Gastroesophageal sphincter (tissue), 4 donors: ENCODE data around the gene PARN. TPM values are rescaled to one million over a fixed set of nuclear protein-coding genes. Genes with fewer than 3 reads are reported as not detected.

Experiments used
- ATAC-seq: fragments of 150-250 bp; one replicate; pipeline ENCODE4 v1.9.1; 2016; ENCODE audit warnings: mild to moderate bottlenecking, moderate library complexity
- H3K27ac ChIP-seq, 4 donors: fragments of 200-600 bp; sonication (generic) in 3 of 4; 1 replicate in 3 of 4; 2 replicates in 1 of 4; pipeline ENCODE4 v1.5.1; 2016 to 2019
- H3K27me3 ChIP-seq: fragments of 200-600 bp; sonication (generic); one replicate; pipeline ENCODE4 v1.5.1; 2019
- H3K36me3 ChIP-seq, 2 donors: fragments of 200-600 bp; sonication (generic); one replicate each; pipeline ENCODE4 v1.5.1; 2019; ENCODE audit warnings: control low read depth in 1 of 2
- H3K4me1 ChIP-seq, 3 donors: fragments of 200-600 bp; sonication (generic); 1 replicate in 2 of 3; 2 replicates in 1 of 3; pipeline ENCODE4 v1.5.1; 2016 to 2019; ENCODE audit warnings: control low read depth in 2 of 3
- H3K4me3 ChIP-seq, 2 donors: fragments of 200-600 bp; sonication (generic); one replicate each; pipeline ENCODE4 v1.5.1; 2019; ENCODE audit warnings: mild to moderate bottlenecking in 1 of 2, moderate library complexity in 1 of 2
- H3K9me3 ChIP-seq, 3 donors: fragments of 200-600 bp; sonication (generic); one replicate each; pipeline ENCODE4 v1.5.1; 2017 to 2019; ENCODE audit warnings: control low read depth in 2 of 3
- CTCF ChIP-seq, 4 experiments: fragments of 200-600 bp in 2 of 4; fragments of 450-650 bp in 2 of 4; sonication (generic) in 1 of 4; IDR thresholded peaks; one replicate each; pipeline ENCODE4 v1.5.1; 2017 to 2019; ENCODE audit warnings: antibody characterized with exemption in 4 of 4, mild to moderate bottlenecking in 2 of 4, moderate library complexity in 2 of 4
- EP300 ChIP-seq: sonication (generic); formaldehyde crosslinking; IDR thresholded peaks from one replicate; pipeline ENCODE4 v1.6.1; 2017; ENCODE audit warnings: antibody characterized with exemption, mild to moderate bottlenecking
- POLR2A ChIP-seq, 2 donors: fragments of 450-650 bp; IDR thresholded peaks; one replicate each; pipeline ENCODE4 v1.6.1; 2017; ENCODE audit warnings: antibody characterized with exemption in 2 of 2, mild to moderate bottlenecking in 2 of 2, moderate library complexity in 1 of 2
- POLR2AphosphoS5 ChIP-seq: sonication (generic); formaldehyde crosslinking; IDR thresholded peaks from one replicate; pipeline ENCODE4 v1.6.1; 2017; ENCODE audit warnings: antibody characterized with exemption
- WGBS, 2 donors: methylation state at CpG; one replicate each; pipeline ENCODE4 v1.1.5; 2018; ENCODE audit warnings: low coverage in 1 of 2; 5-methylcytosine and 5-hydroxymethylcytosine counted together
- small RNA-seq, 4 donors: library from RNA; depleted of rRNA; stranded (forward); fragments of <200 nt; gene quantifications; one replicate each; pipeline ENCODE3, GENCODE V24; 2016
- total RNA-seq, 4 donors: library from RNA; depleted of rRNA; stranded (reverse); fragments of >200 nt; gene quantifications; one replicate each; pipeline ENCODE4 v1.1.0, GENCODE V29; 2016

The PARN gene
- total RNA-seq, 4 donors from 2014 or later = 34.9 to 49.7 (median 40.0) TPM

DNA sequence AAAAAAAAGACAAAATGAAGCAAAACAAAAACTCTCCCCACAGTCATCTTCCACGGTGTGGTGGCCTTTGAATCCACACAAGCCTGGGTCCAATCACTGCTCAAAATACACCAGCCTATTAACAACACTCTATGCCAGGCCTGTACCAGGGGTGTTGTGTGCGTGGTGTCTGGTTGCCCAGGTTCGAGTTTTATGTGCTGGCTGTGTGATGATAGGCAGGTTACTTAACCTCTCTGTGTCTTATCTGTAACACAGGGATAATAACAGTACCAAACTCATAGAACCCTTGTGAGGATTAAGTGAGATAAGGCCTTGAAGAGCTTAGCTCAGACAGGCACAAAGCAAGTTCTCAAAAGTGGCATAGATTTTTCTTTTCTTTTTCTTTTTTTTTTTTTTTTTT is 235.2 kb downstream of the PARN start:
- H3K27ac ChIP-seq = no peak overlapping the region
- H3K9me3 ChIP-seq = no peaks in the 10 kb centered on the region
- ATAC-seq = no peak
- H3K36me3 ChIP-seq = no peaks in the 10 kb centered on the region
- no peak for TF ChIP-seq EP300
- no peak for TF ChIP-seq CTCF (IDR thresholded peaks at IDR 0.05)
- no peak for TF ChIP-seq POLR2A (IDR thresholded peaks at IDR 0.05)
- TF ChIP-seq POLR2AphosphoS5 = no peak
- no peak overlapping the region for H3K4me3 ChIP-seq
- WGBS, 2 donors = 94% methylated on average over 2 of the region's 3 CpGs; no CpG with 5 or more reads in 1 of the 2 donors
- H3K27me3 ChIP-seq = no peaks in the 10 kb centered on the region
- H3K4me1 ChIP-seq = peaks cover 0 to 10% (median 10%) of the 10 kb centered on the region in 3 donors

DNA sequence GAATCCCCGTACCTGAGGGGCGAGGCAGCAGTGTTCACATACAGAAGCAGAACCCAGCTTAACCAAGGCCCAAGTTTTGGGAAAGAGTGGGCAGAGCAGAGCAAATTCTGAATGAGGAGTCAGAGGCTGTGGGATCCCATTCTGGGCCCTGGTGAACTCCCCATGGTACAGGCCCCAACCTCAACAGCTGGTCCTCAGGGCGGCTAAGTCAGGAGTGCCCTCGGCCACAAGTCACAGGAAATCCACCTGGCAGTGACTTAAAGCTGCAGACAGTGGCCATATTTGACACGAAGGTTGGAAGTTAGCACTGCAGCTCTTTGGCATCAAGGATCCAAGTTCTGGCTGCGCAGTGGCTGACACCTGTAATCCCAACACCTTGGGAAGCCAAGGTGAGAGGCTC is 237.1 kb downstream of the PARN start:
- Histone ChIP-seq H3K9me3 (no peaks in the 10 kb centered on the region), H3K36me3 (no peaks in the 10 kb centered on the region), H3K4me3 (no peak overlapping the region), H3K27ac (no peak overlapping the region), H3K27me3 (no peaks in the 10 kb centered on the region), H3K4me1 (no peaks in the 10 kb centered on the region)
- no peak for TF ChIP-seq CTCF (IDR thresholded peaks at IDR 0.05)
- TF ChIP-seq POLR2AphosphoS5 = no peak
- WGBS, 2 donors = 100% methylated on average over 4 of the region's 6 CpGs
- no peak for ATAC-seq

GRCh38 chr16:14389359-14389758 is 240.7 kb downstream of the PARN start:
- WGBS, 2 donors = no CpG with 5 or more reads among the region's 1 CpG
- Histone ChIP-seq H3K4me1 (no peaks in the 10 kb centered on the region), H3K27me3 (no peaks in the 10 kb centered on the region), H3K4me3 (no peak overlapping the region), H3K27ac (no peak overlapping the region), H3K9me3 (no peaks in the 10 kb centered on the region), H3K36me3 (no peaks in the 10 kb centered on the region)
- ATAC-seq = no peak
- TF ChIP-seq EP300 = no peak
- no peak for TF ChIP-seq POLR2A (IDR thresholded peaks at IDR 0.05)
- TF ChIP-seq POLR2AphosphoS5 = no peak
- TF ChIP-seq CTCF (IDR thresholded peaks at IDR 0.05) = no peak

DNA sequence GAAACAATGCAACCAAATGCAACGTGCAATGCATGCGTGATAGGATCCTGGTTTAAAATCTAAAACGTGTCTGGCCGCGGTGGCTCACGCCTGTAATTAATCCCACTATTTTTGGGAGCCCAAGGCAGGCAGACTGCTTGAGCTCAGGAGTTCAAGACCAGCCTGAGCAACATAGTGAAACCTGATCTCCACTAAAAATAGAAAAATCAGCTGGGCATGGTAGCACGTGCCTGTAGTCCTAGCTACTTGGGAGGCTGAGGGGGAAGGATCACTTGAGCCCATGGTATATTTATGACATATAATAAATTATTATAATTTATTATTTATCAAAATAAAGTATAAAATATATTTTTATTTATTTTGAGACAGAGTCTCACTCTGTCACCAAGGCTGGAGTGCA is 241.8 kb downstream of the PARN start:
- no peaks in the 10 kb centered on the region for H3K9me3 ChIP-seq
- TF ChIP-seq EP300 (no peak), POLR2AphosphoS5 (no peak), POLR2A (IDR thresholded peaks at IDR 0.05) (no peak), CTCF (IDR thresholded peaks at IDR 0.05) (no peak)
- H3K27ac ChIP-seq = no peak overlapping the region
- H3K36me3 ChIP-seq = no peaks in the 10 kb centered on the region
- no peaks in the 10 kb centered on the region for H3K4me1 ChIP-seq
- H3K27me3 ChIP-seq = no peaks in the 10 kb centered on the region
- no peak for ATAC-seq
- 79 to 85% methylated on average over 4 to 7 of the region's 7 CpGs for WGBS, 2 donors
- no peak overlapping the region for H3K4me3 ChIP-seq

- TF ChIP-seq EP300 (no peak), CTCF (IDR thresholded peaks at IDR 0.05) (no peak), POLR2AphosphoS5 (no peak), POLR2A (IDR thresholded peaks at IDR 0.05) (no peak)
- Histone ChIP-seq H3K36me3 (no peaks in the 10 kb centered on the region), H3K4me1 (no peaks in the 10 kb centered on the region), H3K4me3 (no peak overlapping the region), H3K27me3 (no peaks in the 10 kb centered on the region), H3K9me3 (no peaks in the 10 kb centered on the region), H3K27ac (no peak overlapping the region)
- 85 to 100% methylated on average over 1 to 2 of the region's 3 CpGs for WGBS, 2 donors
- ATAC-seq = no peak
These were observed 243.9 kb downstream of the PARN start for GRCh38 chr16:14386115-14386514.

Small RNA genes within 50 kb of the gene (small RNA-seq; reads per million reads assigned to genes)
- gene RN7SL274P (0 reads per million in 4 donors), gene RNU7-125P (0 reads per million in 4 donors)

Other genes starting within 250 kb of the PARN start
- gene BFAR, start 2.7 kb upstream of the PARN start, total RNA-seq = 10 to 100 TPM; 53.4 to 65.1 (median 60.5) TPM
- not detected for gene PLA2G10, start 64.0 kb upstream of the PARN start, total RNA-seq
- gene NPIPA3, start 73.2 kb upstream of the PARN start, total RNA-seq = 1 to 10 TPM in 2 of 4 donors, under 1 TPM in 1, not detected in 1; 0.39 to 4.0 (median 1.3) TPM
- gene NPIPA2, start 112.3 kb upstream of the PARN start, total RNA-seq = 1 to 10 TPM in 3 of 4 donors, not detected in 1; 1.3 to 4.0 (median 2.8) TPM
- 10 to 100 TPM; 54.3 to 87.9 (median 58.6) TPM for gene NOMO1, start 203.5 kb upstream of the PARN start, total RNA-seq